Endothelial cell of umbilical vein (primary cell): Measurements from ENCODE around the gene ZNF768. TPM values are rescaled to one million over a fixed set of nuclear protein-coding genes. Genes with fewer than 3 reads are reported as not detected.

Experiments
- BruUV-seq: library from RNA; stranded (reverse); fragments of 400-500 nt; replicated peaks from 2 replicates; lab custom pipeline; 2021; lab: Mats Ljungman, UMichigan
- CTCF ChIA-PET: fragments of 300-600, 350-600 bp; sonication (Branson Sonifier 250); formaldehyde crosslinking; loops from one replicate; lab custom pipeline; 2021; ENCODE audit warnings: antibody characterized with exemption, inconsistent platforms; lab: Charles Lee
- POLR2A ChIA-PET: fragments of 300-600, 350-600 bp; sonication (Branson Sonifier 250); formaldehyde crosslinking; loops from one replicate; lab custom pipeline; 2021; ENCODE audit warnings: antibody characterized with exemption, inconsistent platforms; lab: Charles Lee
- DNase-seq: peaks from one replicate; pipeline ENCODE4 v3.0.0-alpha.2; 2011; ENCODE audit warnings: low read depth, low spot score
- FAIRE-seq: peaks from 2 replicates; lab custom pipeline; 2011; peaks lifted over from hg19 to GRCh38; lab: Jason Lieb, UNC
- H2AFZ ChIP-seq: 2 replicates; pipeline ENCODE4 v1.6.0; 2012; ENCODE audit warnings: low read depth, low read length, control low read depth, inconsistent platforms
- H3K27ac ChIP-seq: 2 replicates; pipeline ENCODE4 v1.5.1; 2011; ENCODE audit warnings: low read depth, mild to moderate bottlenecking, control low read depth, low read length, moderate library complexity; ENCODE audit not compliant: insufficient read depth
- H3K27me3 ChIP-seq, 2 experiments: 2 replicates each; pipeline versions ENCODE4 v1.6.0 to v1.6.1; 2011; ENCODE audit warnings: low read length in 2 of 2, mixed read lengths in 1 of 2; ENCODE audit not compliant: control insufficient read depth in 2 of 2, insufficient read depth in 2 of 2
- H3K36me3 ChIP-seq, 2 experiments: 2 replicates in 1 of 2; 3 replicates in 1 of 2; pipeline ENCODE4 v1.5.1; 2011; ENCODE audit warnings: low read length in 2 of 2, mild to moderate bottlenecking in 1 of 2, moderate library complexity in 1 of 2; ENCODE audit not compliant: control insufficient read depth in 2 of 2, insufficient read depth in 2 of 2; ENCODE audit errors: extremely low read depth in 1 of 2
- H3K4me1 ChIP-seq: 3 replicates; pipeline ENCODE4 v1.5.1; 2011; ENCODE audit warnings: mild to moderate bottlenecking, low read length; ENCODE audit not compliant: control insufficient read depth, insufficient read depth; ENCODE audit errors: extremely low read depth
- H3K4me2 ChIP-seq: 2 replicates; pipeline ENCODE4 v1.6.1; 2011; ENCODE audit warnings: low read length, control low read depth, mixed read lengths; ENCODE audit not compliant: insufficient read depth
- H3K4me3 ChIP-seq, 3 experiments: fragments of 200-600 bp in 1 of 3; sonication (generic), shearing (Covaris generic) in 1 of 3; replicated peaks in 1 of 3; 2 replicates each; pipeline ENCODE4 v1.5.1; 2011 to 2016; ENCODE audit warnings: control low read depth in 3 of 3, low read length in 3 of 3, mild to moderate bottlenecking in 2 of 3, inconsistent platforms in 1 of 3, low read depth in 1 of 3, moderate library complexity in 1 of 3; ENCODE audit not compliant: insufficient read depth in 1 of 3
- H3K79me2 ChIP-seq: 2 replicates; pipeline ENCODE4 v1.6.0; 2012; ENCODE audit warnings: low read length, inconsistent platforms; ENCODE audit not compliant: control insufficient read depth, insufficient read depth
- H3K9ac ChIP-seq: replicated peaks from 2 replicates; pipeline ENCODE3; 2011; ENCODE audit warnings: low read length, control low read depth; ENCODE audit not compliant: insufficient read depth; ENCODE audit errors: extremely low read depth
- H3K9me1 ChIP-seq: replicated peaks from 3 replicates; pipeline ENCODE4 v1.6.0; 2011; ENCODE audit warnings: mild to moderate bottlenecking, low read length; ENCODE audit not compliant: control insufficient read depth, insufficient read depth; ENCODE audit errors: extremely low read depth
- H3K9me3 ChIP-seq: replicated peaks from 2 replicates; pipeline ENCODE4 v1.5.1; 2012; ENCODE audit warnings: low read length, inconsistent platforms; ENCODE audit not compliant: control insufficient read depth, insufficient read depth
- H4K20me1 ChIP-seq: replicated peaks from 2 replicates; pipeline ENCODE3; 2011; ENCODE audit warnings: mild to moderate bottlenecking, low read length; ENCODE audit not compliant: control insufficient read depth, insufficient read depth; ENCODE audit errors: extremely low read depth
- EZH2 ChIP-seq: IDR thresholded peaks from 2 replicates; pipeline ENCODE4 v1.6.1; 2012; ENCODE audit warnings: borderline replicate concordance, low read depth, mild to moderate bottlenecking, moderate library complexity, low read length, inconsistent platforms; ENCODE audit not compliant: severe bottlenecking
- FOS ChIP-seq: IDR thresholded peaks from 2 replicates; pipeline ENCODE4 v1.6.1; 2011; ENCODE audit warnings: mild to moderate bottlenecking, low read length, moderate library complexity, borderline replicate concordance; ENCODE audit not compliant: insufficient read depth
- GATA2 ChIP-seq: IDR thresholded peaks from 2 replicates; pipeline ENCODE4 v1.7.0; 2011; ENCODE audit warnings: low read depth, mild to moderate bottlenecking, moderate library complexity, mixed read lengths, low read length; ENCODE audit not compliant: insufficient read length, insufficient read depth
- JUN ChIP-seq: IDR thresholded peaks from 2 replicates; pipeline ENCODE4 v1.6.1; 2011; ENCODE audit warnings: borderline replicate concordance, low read depth; ENCODE audit not compliant: insufficient read length, insufficient read depth
- MYC ChIP-seq: IDR thresholded peaks from one replicate; pipeline ENCODE4 v1.6.1; 2011; ENCODE audit warnings: mild to moderate bottlenecking, low read depth, low read length
- POLR2A ChIP-seq: IDR thresholded peaks from 2 replicates; pipeline ENCODE4 v1.6.1; 2012; ENCODE audit warnings: low read depth, mild to moderate bottlenecking, control low read depth, low read length
- POLR2AphosphoS5 ChIP-seq: IDR thresholded peaks from 2 replicates; pipeline ENCODE4 v1.6.1; 2012; ENCODE audit warnings: low read depth, mild to moderate bottlenecking, control low read depth, low read length, moderate library complexity; ENCODE audit not compliant: insufficient read depth
- dilution Hi-C: fragments of 300-500 bp; cut with MboI; formaldehyde crosslinking; loops from one replicate; pipeline ENCODE4 v1.15.0; 2019; ENCODE audit warnings: low sequenced_read_pairs; ENCODE audit not compliant: extremely low pct_ligation_motif_present
- intact Hi-C: fragments of 100-400 bp; cut with micrococcal nuclease; formaldehyde crosslinking; loops from one replicate; pipeline ENCODE4 v1.10.0; 2022
- polyA plus RNA-seq, 4 experiments: library from polyadenylated mRNA; depleted of rRNA in 3 of 4; stranded (reverse) in 3 of 4; unstranded in 1 of 4; fragments of >200 nt; gene quantifications; 2 replicates each; pipeline versions ENCODE4 v1.2.1 to v1.2.3, GENCODE V29; 2011 to 2012; ENCODE audit warnings: missing spikeins in 1 of 4
- total RNA-seq: library from RNA; stranded (reverse); gene quantifications from 2 replicates; pipeline ENCODE4 v1.2.3, GENCODE V29; 2021
- TF ChIP-seq, protein P1 (sequence below), 2 donors: IDR thresholded peaks; 1 replicate in 1 of 2; 2 replicates in 1 of 2; pipeline ENCODE4 v1.5.1; 2011; ENCODE audit warnings: low read length in 2 of 2, mild to moderate bottlenecking in 2 of 2, moderate library complexity in 2 of 2, control low read depth in 1 of 2, inconsistent platforms in 1 of 2, low read depth in 1 of 2; ENCODE audit not compliant: insufficient read depth in 1 of 2; ENCODE audit errors: extremely low read depth in 1 of 2
- TF ChIP-seq, protein P2 (sequence below): IDR thresholded peaks from 2 replicates; pipeline ENCODE4 v1.6.1; 2011; ENCODE audit not compliant: insufficient read depth, insufficient read length

Gene ZNF768
- total and polyA plus RNA-seq, 2 donors (not counting 3 experiments of a cell fraction or from before 2014, with no cell fraction given): 24.2 to 24.7 TPM

DNA sequence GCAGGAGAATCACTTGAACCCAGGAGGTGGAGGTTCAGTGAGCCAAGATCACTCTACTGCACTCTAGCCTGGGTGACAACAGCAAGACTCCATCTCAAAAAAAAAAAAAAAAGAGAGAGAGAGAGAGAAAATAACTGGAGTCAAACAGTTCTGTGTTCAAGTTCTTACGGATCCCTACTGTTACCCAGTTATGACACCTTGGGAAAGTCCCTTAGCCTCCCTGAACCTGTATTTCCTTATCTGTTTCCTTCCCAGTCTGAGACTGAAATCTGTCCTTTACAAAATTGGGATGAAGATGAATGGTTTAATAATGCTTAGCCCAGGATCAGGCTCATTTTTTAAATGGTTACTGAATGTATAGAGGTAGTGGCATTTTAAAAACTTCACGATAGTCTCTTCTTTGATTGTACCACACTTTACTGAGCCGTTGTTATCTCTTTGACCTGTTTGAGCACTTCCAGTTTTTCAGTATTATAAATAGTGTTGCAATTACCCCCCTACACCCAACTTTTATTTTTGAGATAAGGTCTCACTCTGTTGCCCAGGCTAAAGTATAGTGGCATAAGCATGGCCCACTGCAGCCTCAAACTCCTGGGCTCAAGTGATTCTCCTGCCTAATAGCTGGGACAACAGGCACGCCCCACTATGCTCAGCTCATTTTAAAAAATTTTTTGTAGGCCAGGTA is 17.1 kb downstream of the ZNF768 start:
- H3K4me3 ChIP-seq: no peak overlapping the region
- H3K36me3 ChIP-seq: no peaks in the 10 kb centered on the region
- no peaks in the 10 kb centered on the region for H4K20me1 ChIP-seq
- intact Hi-C loops (no loop called here), dilution Hi-C loops (no loop called here)
- H3K4me2 ChIP-seq: no peak overlapping the region
- H2AFZ ChIP-seq: no peak overlapping the region
- TF ChIP-seq, protein P1, sequence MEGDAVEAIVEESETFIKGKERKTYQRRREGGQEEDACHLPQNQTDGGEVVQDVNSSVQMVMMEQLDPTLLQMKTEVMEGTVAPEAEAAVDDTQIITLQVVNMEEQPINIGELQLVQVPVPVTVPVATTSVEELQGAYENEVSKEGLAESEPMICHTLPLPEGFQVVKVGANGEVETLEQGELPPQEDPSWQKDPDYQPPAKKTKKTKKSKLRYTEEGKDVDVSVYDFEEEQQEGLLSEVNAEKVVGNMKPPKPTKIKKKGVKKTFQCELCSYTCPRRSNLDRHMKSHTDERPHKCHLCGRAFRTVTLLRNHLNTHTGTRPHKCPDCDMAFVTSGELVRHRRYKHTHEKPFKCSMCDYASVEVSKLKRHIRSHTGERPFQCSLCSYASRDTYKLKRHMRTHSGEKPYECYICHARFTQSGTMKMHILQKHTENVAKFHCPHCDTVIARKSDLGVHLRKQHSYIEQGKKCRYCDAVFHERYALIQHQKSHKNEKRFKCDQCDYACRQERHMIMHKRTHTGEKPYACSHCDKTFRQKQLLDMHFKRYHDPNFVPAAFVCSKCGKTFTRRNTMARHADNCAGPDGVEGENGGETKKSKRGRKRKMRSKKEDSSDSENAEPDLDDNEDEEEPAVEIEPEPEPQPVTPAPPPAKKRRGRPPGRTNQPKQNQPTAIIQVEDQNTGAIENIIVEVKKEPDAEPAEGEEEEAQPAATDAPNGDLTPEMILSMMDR (IDR thresholded peaks at IDR 0.05; ENCODE audit: extremely low read depth in 1 of 2, insufficient read depth in 1 of 2, low read depth in 1 of 2, low read length in 2 of 2): no peak
- TF ChIP-seq MYC: no peak
- no peak for TF ChIP-seq JUN
- TF ChIP-seq GATA2: no peak
- TF ChIP-seq, protein P2, sequence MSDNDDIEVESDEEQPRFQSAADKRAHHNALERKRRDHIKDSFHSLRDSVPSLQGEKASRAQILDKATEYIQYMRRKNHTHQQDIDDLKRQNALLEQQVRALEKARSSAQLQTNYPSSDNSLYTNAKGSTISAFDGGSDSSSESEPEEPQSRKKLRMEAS: no peak
- TF ChIP-seq FOS: no peak
- TF ChIP-seq EZH2: no peak
- no peak for TF ChIP-seq POLR2A
- TF ChIP-seq POLR2AphosphoS5: no peak
- peaks cover 0 to 11% of the 10 kb centered on the region in 2 experiments for H3K27me3 ChIP-seq
- DNase-seq (no peak), FAIRE-seq (no peak)
- H3K9me3 ChIP-seq: no peaks in the 10 kb centered on the region
- H3K79me2 ChIP-seq: no peaks in the 10 kb centered on the region
- no peaks in the 10 kb centered on the region for H3K9me1 ChIP-seq
- ChIA-PET POLR2A (no interaction called here), CTCF (interaction anchor here (1.3 to 1.4 kb wide), 2 partner anchors 10 to 89 kb away, joined by 3 to 4 read pairs; no protein-coding TSS in a partner anchor)
- H3K27ac ChIP-seq: no peak overlapping the region
- no TSS peak for BruUV-seq
- H3K9ac ChIP-seq: no peak overlapping the region
- H3K4me1 ChIP-seq: no peaks in the 10 kb centered on the region
